Bladder microvascular endothelial cell (primary cell): ENCODE measurements around the gene PCDHA12. TPM values are rescaled to one million over a fixed set of nuclear protein-coding genes. Genes with fewer than 3 reads are reported as not detected.

Experiments used
- total RNA-seq: library from RNA; depleted of rRNA; stranded (reverse); fragments of >200 nt; gene quantifications from 2 replicates; pipeline ENCODE4 v1.2.3, GENCODE V29; 2014

Gene PCDHA12, protein sequence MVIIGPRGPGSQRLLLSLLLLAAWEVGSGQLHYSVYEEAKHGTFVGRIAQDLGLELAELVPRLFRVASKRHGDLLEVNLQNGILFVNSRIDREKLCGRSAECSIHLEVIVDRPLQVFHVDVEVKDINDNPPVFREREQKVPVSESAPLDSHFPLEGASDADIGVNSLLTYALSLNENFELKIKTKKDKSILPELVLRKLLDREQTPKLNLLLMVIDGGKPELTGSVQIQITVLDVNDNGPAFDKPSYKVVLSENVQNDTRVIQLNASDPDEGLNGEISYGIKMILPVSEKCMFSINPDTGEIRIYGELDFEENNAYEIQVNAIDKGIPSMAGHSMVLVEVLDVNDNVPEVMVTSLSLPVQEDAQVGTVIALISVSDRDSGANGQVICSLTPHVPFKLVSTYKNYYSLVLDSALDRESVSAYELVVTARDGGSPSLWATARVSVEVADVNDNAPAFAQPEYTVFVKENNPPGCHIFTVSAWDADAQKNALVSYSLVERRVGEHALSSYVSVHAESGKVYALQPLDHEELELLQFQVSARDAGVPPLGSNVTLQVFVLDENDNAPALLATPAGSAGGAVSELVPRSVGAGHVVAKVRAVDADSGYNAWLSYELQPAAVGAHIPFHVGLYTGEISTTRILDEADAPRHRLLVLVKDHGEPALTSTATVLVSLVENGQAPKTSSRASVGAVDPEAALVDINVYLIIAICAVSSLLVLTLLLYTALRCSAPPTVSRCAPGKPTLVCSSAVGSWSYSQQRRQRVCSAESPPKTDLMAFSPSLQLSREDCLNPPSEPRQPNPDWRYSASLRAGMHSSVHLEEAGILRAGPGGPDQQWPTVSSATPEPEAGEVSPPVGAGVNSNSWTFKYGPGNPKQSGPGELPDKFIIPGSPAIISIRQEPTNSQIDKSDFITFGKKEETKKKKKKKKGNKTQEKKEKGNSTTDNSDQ
- under 0.01 TPM in 1 of 2 replicates, not detected in the other for total RNA-seq

DNA sequence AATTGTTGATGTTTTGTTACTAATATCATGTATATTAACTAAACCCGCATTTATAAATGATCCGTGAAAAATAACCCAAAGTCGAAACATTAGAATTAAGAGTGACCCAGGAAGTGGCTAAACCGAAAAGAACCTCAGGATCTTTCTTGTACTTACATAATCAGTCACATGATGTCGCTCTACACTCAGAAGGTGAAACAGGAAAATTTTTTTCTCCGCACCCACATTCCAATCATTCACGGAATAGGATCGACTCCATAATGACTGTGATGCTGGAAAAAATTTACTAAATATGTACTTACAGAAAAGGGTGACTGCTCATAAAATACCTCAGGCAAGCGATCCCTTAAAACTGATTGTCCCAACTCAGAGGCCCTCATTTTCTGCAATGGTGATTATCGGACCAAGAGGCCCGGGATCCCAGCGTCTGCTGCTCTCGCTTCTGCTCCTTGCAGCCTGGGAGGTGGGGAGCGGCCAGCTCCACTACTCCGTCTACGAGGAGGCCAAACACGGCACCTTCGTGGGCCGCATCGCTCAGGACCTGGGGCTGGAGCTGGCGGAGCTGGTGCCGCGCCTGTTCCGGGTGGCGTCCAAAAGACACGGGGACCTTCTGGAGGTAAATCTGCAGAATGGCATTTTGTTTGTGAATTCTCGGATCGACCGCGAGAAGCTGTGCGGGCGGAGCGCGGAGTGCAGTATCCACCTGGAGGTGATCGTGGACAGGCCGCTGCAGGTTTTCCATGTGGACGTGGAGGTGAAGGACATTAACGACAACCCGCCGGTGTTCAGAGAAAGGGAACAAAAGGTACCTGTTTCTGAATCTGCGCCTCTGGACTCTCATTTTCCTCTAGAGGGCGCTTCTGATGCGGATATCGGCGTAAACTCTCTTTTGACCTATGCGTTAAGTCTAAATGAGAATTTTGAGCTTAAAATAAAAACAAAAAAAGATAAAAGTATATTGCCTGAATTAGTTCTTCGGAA lies at the start of gene PCDHA12:
PCDHA12 (plus strand) TSS at position 224 of the 981 bp plus-strand sequence; CDS start at position 389, 165 bp downstream.

DNA sequence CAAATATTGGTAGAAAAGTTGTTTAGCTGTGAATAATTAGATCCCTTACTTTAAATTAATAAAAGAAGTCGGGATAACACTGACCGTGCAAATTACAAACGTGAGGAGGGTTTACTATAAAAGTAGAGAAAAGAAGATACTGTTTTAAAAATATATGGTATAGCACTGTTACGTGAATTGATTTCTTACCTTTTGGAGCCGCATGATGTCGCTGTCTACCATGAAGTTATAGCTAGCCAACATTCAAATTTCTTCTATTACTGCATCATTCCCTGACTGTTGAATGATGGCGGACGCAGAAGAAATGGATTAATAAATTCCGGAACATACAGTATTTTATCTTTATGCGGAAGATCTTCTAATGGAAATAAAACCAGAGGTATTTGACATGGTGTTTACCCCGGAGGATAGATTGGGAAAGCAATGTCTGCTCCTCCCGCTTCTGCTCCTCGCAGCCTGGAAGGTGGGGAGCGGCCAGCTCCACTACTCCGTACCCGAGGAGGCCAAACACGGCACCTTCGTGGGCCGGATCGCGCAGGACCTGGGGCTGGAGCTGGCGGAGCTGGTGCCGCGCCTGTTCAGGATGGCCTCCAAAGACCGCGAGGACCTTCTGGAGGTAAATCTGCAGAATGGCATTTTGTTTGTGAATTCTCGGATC lies 47.3 kb upstream of the PCDHA12 start, which contains the start of gene PCDHA6:
PCDHA6 (plus strand) TSS at position 257 of the 658 bp plus-strand sequence; CDS start at position 389, 132 bp downstream.

DNA sequence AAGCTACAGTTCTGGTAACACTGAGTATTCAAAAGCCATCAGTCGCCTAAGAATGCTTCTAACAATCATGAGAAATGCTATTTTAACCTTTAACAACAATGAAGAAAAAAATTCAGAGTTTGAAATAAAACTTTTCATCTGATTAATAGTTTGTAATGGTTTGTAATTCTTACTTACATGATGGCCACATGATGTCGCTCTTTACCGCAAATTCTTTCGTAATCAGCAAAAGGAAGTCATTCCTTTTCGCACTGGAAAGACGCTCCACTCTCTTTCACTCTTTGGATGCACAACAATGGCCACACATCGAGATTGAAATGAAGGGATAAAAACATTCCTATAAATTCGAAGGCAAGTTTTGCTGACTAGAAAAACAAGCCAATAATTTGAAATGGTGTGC lies 41.1 kb upstream of the PCDHA12 start, which contains the start of gene PCDHA7:
PCDHA7 (plus strand) TSS at position 277 of the 400 bp plus-strand sequence; CDS start at position 392, 115 bp downstream.

DNA sequence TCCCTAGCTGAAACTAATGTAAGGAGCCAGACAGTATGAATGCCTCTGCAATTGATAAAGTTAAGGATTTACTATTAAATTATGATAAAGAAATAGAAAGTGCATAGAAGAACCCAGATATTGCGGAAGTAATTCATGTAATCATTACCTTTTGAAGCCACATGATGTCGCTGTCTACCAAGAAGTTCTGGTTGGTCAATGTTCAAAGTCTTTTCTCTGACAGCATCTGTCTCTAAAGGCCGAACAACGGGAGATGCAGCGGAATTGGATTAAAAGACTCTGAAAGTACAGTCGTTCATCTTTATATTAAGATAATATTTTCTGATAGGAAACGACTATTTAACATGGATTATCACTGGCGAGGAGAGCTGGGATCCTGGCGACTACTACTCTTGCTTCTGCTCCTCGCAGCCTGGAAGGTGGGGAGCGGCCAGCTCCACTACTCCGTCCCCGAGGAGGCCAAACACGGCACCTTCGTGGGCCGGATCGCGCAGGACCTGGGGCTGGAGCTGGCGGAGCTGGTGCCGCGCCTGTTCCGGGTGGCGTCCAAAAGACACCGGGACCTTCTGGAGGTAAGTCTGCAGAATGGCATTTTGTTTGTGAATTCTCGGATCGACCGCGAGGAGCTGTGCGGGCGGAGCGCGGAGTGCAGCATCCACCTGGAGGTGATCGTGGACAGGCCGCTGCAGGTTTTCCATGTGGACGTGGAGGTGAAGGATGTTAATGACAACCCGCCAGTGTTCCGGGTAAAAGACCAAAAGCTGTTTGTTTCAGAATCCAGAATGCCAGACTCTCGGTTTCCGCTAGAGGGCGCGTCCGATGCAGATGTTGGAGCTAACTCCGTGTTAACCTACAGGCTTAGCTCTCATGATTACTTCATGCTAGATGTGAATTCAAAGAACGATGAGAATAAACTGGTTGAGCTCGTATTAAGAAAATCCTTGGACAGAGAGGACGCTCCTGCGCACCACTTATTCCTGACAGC lies 33.8 kb upstream of the PCDHA12 start, which contains the start of gene PCDHA8:
PCDHA8 (plus strand) TSS at position 210 of the 985 bp plus-strand sequence; CDS start at position 345, 135 bp downstream.

DNA sequence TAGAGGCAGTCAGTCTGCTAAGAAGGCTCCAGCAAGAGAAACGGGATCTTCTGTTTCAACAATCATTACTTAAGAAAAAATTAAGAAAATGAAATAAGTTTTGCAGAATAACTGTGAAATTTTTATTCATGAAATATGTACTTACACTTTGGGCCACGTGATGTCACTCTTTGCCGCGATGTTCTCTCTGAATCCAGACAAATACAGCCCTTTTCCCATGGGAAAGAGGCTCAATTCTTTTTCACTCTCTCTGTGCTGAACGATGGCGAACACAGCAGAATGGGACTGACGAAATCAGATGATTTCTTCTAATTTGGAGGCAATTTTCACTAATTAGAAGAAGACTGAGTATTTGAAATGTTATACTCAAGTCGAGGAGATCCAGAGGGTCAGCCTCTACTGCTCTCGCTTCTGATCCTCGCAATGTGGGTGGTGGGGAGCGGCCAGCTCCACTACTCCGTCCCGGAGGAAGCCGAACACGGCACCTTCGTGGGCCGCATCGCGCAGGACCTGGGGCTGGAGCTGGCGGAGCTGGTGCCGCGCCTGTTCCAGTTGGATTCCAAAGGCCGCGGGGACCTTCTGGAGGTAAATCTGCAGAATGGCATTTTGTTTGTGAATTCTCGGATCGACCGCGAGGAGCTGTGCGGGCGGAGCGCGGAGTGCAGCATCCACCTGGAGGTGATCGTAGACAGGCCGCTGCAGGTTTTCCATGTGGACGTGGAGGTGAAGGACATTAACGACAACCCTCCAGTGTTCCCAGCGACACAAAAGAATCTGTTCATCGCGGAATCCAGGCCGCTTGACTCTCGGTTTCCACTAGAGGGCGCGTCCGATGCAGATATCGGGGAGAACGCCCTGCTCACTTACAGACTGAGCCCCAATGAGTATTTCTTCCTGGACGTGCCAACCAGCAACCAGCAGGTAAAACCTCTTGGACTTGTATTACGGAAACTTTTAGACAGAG lies 26.7 kb upstream of the PCDHA12 start, which contains the start of gene PCDHA9:
PCDHA9 (plus strand) TSS at position 244 of the 964 bp plus-strand sequence; CDS start at position 358, 114 bp downstream.

DNA sequence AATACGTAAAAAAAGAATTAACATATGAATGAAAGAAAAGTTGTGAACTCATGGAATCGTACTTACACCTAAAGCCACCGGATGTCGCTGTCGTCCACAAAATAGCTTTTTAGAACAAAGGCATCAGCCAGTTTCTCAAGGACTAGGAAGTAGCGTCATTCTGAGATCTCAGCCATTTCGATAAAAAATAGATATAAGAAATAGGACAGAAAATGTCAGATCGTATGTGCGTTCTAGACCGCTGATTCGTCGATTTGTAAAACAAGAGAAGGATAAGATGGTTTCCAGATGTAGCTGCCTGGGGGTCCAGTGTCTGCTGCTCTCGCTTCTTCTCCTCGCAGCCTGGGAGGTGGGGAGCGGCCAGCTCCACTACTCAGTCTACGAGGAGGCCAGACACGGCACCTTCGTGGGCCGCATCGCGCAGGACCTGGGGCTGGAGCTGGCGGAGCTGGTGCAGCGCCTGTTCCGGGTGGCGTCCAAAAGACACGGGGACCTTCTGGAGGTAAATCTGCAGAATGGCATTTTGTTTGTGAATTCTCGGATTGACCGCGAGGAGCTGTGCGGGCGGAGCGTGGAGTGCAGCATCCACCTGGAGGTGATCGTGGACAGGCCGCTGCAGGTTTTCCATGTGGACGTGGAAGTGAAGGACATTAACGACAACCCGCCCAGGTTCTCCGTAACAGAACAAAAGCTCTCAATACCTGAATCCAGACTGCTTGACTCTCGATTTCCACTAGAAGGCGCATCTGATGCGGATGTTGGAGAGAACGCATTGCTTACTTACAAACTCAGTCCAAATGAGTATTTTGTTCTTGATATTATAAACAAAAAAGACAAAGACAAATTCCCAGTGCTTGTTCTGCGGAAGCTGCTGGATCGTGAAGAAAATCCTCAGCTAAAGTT lies 19.1 kb upstream of the PCDHA12 start, which contains the start of gene PCDHA10:
PCDHA10 (plus strand) TSS at position 126 of the 903 bp plus-strand sequence; CDS start at position 278, 152 bp downstream.

DNA sequence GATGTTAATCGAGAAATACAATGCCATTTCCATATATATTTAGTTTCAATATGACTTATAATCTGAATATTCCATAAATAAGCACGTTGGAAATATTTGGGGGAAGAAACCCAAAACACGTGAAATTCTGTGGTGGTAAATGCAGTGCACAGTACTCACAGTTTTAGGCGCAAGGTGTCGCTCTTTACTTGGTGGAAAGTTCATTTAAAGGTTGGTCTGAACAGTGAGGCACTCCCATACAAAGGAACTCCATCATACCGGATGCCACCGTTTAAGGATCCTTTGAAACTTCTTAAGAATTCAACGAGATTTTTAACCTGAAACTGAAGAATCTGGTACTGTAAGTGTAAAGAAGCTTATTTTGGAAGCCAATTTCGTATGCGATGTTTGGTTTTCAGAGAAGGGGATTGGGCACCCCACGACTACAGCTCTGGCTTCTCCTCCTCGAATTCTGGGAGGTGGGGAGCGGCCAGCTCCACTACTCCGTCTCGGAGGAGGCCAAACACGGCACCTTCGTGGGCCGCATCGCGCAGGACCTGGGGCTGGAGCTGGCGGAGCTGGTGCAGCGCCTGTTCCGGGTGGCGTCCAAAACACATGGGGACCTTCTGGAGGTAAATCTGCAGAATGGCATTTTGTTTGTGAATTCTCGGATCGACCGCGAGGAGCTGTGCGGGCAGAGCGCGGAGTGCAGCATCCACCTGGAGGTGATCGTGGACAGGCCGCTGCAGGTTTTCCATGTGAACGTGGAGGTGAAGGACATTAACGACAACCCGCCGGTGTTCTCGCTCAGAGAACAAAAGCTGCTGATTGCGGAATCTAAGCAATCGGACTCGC lies 6.2 kb upstream of the PCDHA12 start, which contains the start of gene PCDHA11:
PCDHA11 (plus strand) TSS at position 237 of the 834 bp plus-strand sequence; CDS start at position 384, 147 bp downstream.

DNA sequence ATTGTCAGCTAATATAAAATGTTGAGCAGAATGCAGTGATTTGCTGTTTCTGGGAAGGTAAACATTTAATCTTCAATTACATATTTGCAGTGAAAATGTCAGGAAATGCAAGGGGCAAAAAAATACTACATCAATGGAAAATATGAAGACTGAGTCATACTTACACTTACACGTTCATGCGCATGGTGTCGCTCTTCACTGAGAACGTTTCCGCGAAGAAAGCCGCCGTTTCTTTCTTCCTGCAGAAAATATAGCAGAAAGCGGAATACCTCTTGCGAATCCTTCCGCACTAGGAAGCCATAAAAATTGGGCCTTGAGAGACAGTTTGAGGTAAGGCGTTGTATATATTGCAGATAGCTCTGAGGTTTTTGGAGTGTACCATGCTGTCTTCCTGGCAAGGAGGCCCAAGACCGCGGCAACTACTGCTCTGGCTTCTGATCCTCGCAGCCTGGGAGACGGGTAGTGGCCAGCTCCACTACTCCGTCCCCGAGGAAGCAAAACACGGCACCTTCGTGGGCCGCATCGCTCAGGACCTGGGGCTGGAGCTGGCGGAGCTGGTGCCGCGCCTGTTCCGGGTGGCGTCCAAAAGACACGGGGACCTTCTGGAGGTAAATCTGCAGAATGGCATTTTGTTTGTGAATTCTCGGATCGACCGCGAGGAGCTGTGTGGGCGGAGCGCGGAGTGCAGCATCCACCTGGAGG lies 6.9 kb downstream of the PCDHA12 start, which contains the start of gene PCDHA13:
PCDHA13 (plus strand) TSS at position 236 of the 702 bp plus-strand sequence; CDS start at position 381, 145 bp downstream.

DNA sequence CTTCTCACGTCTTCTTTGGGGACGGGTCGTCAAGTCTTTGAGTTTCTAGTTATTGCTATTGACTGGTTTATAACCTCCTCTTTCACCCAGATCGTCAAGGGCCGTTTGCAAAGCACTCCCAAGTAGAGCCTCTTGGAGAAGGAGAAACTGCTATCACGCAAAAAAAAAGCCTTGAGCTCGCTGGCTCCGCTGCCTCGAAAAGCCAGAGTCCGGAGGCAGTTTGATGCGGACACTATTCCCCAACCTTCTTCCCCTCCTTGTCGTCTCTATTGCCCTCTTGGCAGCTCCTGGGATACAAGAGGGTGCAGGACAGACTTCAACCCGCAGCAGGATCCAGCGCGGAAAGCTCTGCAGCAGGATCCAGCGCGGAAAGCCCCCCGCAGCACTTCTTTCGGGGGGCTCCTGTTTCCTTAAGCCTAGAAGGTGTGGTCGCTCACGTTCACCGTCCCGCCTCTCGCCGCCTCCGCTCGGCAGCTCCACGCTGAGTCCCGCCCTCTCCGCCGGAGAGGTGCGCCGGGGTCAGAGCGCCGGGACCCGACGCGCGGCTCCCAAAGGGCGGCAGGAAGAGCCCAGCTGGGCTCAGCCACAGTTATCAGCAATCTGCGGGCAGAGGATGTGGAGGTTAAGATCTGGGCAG lies 50.8 kb downstream of the PCDHA12 start, which contains the start of gene PCDHAC1:
PCDHAC1 (plus strand) TSS at position 494 of the 637 bp plus-strand sequence. CDS start 594 bp downstream, outside the sequence.

Other genes starting within 250 kb of the PCDHA12 start
- 3.2 TPM in 1 of 2 replicates, not detected in the other for gene CD14, start 242.1 kb upstream of the PCDHA12 start, total RNA-seq
- gene TMCO6, start 235.9 kb upstream of the PCDHA12 start, total RNA-seq, result 15.4 and 19.7 TPM in 2 replicates
- gene NDUFA2, start 227.7 kb upstream of the PCDHA12 start, total RNA-seq, result 42.2 and 64.1 TPM in 2 replicates
- gene IK, start 227.5 kb upstream of the PCDHA12 start, total RNA-seq, result 75.0 and 111 TPM in 2 replicates
- gene WDR55, start 210.4 kb upstream of the PCDHA12 start, total RNA-seq, result 30.4 and 34.9 TPM in 2 replicates
- gene DND1, start 201.7 kb upstream of the PCDHA12 start, total RNA-seq, result 0.38 and 0.49 TPM in 2 replicates
- 60.2 and 70.4 TPM in 2 replicates for gene HARS1, start 183.9 kb upstream of the PCDHA12 start, total RNA-seq
- gene HARS2, start 183.9 kb upstream of the PCDHA12 start, total RNA-seq, result 24.1 and 36.4 TPM in 2 replicates
- gene ZMAT2, start 174.9 kb upstream of the PCDHA12 start, total RNA-seq, result 37.2 and 58.8 TPM in 2 replicates
- gene PCDHA1, start 89.2 kb upstream of the PCDHA12 start, total RNA-seq, result 0.13 TPM in 1 of 2 replicates, not detected in the other
- gene PCDHA2, start 80.5 kb upstream of the PCDHA12 start, total RNA-seq, result 0.06 TPM in 1 of 2 replicates, not detected in the other
- under 0.01 and 0.19 TPM in 2 replicates for gene PCDHA3, start 74.3 kb upstream of the PCDHA12 start, total RNA-seq
- gene PCDHA4, start 68.2 kb upstream of the PCDHA12 start, total RNA-seq, result under 0.01 and 0.19 TPM in 2 replicates
- under 0.01 TPM in 1 of 2 replicates, not detected in the other for gene PCDHA5, start 53.7 kb upstream of the PCDHA12 start, total RNA-seq
- 0.13 and 0.16 TPM in 2 replicates for gene PCDHA6, start 47.3 kb upstream of the PCDHA12 start, total RNA-seq
- under 0.01 and 0.06 TPM in 2 replicates for gene PCDHA7, start 41.0 kb upstream of the PCDHA12 start, total RNA-seq
- gene PCDHA8, start 34.1 kb upstream of the PCDHA12 start, total RNA-seq, result 0.13 TPM in 1 of 2 replicates, not detected in the other
- 0.06 TPM in 1 of 2 replicates, not detected in the other for gene PCDHA9, start 26.9 kb upstream of the PCDHA12 start, total RNA-seq
- under 0.01 and 0.13 TPM in 2 replicates for gene PCDHA10, start 19.4 kb upstream of the PCDHA12 start, total RNA-seq
- gene PCDHA11, start 6.4 kb upstream of the PCDHA12 start, total RNA-seq, result under 0.01 and 0.13 TPM in 2 replicates
- gene PCDHA13, start 6.8 kb downstream of the PCDHA12 start, total RNA-seq, result not detected in 2 replicates
- gene PCDHAC1, start 51.0 kb downstream of the PCDHA12 start, total RNA-seq, result 0.06 TPM in 1 of 2 replicates, not detected in the other
- gene PCDHAC2, start 91.2 kb downstream of the PCDHA12 start, total RNA-seq, result 0.19 and 0.32 TPM in 2 replicates
- gene PCDHB1, start 176.1 kb downstream of the PCDHA12 start, total RNA-seq, result not detected in 2 replicates
- gene PCDHB2, start 219.3 kb downstream of the PCDHA12 start, total RNA-seq, result 0.81 and 2.3 TPM in 2 replicates
- 0.32 and 1.2 TPM in 2 replicates for gene PCDHB3, start 225.2 kb downstream of the PCDHA12 start, total RNA-seq
- under 0.01 and 0.25 TPM in 2 replicates for gene PCDHB4, start 246.5 kb downstream of the PCDHA12 start, total RNA-seq